ENCODE results near the gene SMIM5. TPM values are rescaled to one million over a fixed set of nuclear protein-coding genes. Genes with fewer than 3 reads are reported as not detected.
A peak's percentile ranks its signal among the peaks of the same experiment; 100 is the strongest.

The SMIM5 gene
- total RNA-seq, 1 experiment from 2014 or later: 0.24 TPM

DNA sequence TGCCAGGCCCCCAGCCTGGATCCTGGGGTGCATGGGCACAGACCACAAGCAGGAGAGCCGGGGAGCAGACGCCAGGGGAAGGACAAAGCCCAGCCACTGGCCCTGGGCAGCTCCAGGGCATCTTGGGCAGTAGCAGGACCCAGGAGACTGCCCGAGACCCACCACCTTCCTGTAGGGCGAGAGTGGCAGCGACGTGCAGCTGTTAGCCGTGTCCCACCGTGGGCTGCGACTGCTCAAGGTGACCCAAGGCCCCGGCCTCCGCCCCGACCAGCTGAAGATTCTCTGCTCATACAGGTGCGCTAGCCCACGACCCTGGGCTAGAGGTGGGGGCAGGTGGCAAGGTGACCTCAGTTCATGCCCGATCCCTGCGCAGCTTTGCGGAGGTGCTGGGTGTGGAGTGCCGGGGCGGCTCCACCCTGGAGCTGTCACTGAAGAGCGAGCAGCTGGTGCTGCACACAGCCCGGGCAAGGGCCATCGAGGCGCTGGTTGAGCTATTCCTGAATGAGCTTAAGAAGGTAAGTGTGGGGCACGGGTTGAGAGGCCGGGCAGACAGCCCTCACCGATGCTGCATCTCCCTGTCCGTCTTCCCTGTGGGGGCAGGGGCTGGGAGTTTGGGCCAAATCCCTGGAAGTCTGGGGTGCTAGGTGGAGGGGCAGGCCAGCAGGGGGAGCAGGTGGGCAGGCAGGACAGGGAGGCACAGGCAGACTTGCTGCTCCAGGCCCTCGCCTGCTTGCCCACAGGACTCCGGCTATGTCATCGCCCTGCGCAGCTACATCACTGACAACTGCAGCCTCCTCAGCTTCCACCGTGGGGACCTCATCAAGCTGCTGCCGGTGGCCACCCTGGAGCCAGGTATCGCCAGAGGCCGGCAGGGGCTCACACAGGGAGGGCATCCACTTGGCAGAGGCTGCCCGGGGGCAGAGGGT lies 13.5 kb upstream of the SMIM5 start:
- Histone ChIP-seq H2AK5ac (ENCODE audit: insufficient read length, low read length) (no peak overlapping the region), H3K4ac (ENCODE audit: low read depth, low read length) (no peak overlapping the region), H2BK20ac (ENCODE audit: low read depth, low read length, poor library complexity, severe bottlenecking) (no peak overlapping the region), H3K27me3 (ENCODE audit: insufficient read depth, low read length) (no peaks in the 10 kb centered on the region; the same call in 1 of the 2 replicates), H3K14ac (ENCODE audit: insufficient read depth, low read length) (no peak overlapping the region), H2BK120ac (ENCODE audit: low read depth, low read length, poor library complexity, severe bottlenecking) (no peak overlapping the region), H3K27ac (ENCODE audit: insufficient read length, low read depth, low read length) (no peak overlapping the region), H3K9me3 (ENCODE audit: control insufficient read depth, low read depth, low read length) (no peaks in the 10 kb centered on the region), H3K9ac (ENCODE audit: extremely low read depth, insufficient read length, low read length) (no peak overlapping the region), H4K5ac (ENCODE audit: insufficient read length, low read depth, low read length) (no peak overlapping the region), H2AFZ (ENCODE audit: low read length) (no peak overlapping the region), H3K79me1 (ENCODE audit: insufficient read depth, low read depth, low read length, poor library complexity, severe bottlenecking) (no peaks in the 10 kb centered on the region), H2BK5ac (ENCODE audit: insufficient read length, low read length) (no peak overlapping the region), H3K56ac (ENCODE audit: insufficient read length, low read depth, low read length) (no peak overlapping the region), H2BK12ac (ENCODE audit: insufficient read length, low read depth, low read length) (no peak overlapping the region), H3T11ph (ENCODE audit: low read length) (no peak overlapping the region), H3K4me1 (ENCODE audit: insufficient read depth, low read length) (no peaks in the 10 kb centered on the region), H3K4me2 (ENCODE audit: insufficient read depth, insufficient read length, low read length) (no peak overlapping the region), H4K8ac (replicated peaks; ENCODE audit: insufficient read length, low read depth, low read length) (no peak overlapping the region), H3K23ac (ENCODE audit: insufficient read length, low read depth, low read length) (no peak overlapping the region), H3K79me2 (ENCODE audit: insufficient read depth, low read length) (no peaks in the 10 kb centered on the region), H3K18ac (ENCODE audit: insufficient read length, low read depth, low read length) (no peak overlapping the region), H4K91ac (ENCODE audit: insufficient read length, low read depth, low read length) (no peak overlapping the region), H2BK15ac (ENCODE audit: low read depth, low read length) (no peak overlapping the region), H4K20me1 (ENCODE audit: control insufficient read depth, insufficient read depth, insufficient read length) (no peaks in the 10 kb centered on the region), H3K23me2 (ENCODE audit: insufficient read length, low read depth, low read length, poor library complexity, severe bottlenecking) (no peaks in the 10 kb centered on the region)
- Mint-ChIP-seq H3K36me3 (ENCODE audit: insufficient read depth in 1 of 3, low read depth in 3 of 3) (no peaks in the 10 kb centered on the region), H3K4me3 (no peak overlapping the region; a peak in 1 of 5 replicates), H3K4me1 (peaks cover 0 to 5% of the 10 kb centered on the region in 2 experiments; a peak in 1 of 4 replicates), H3K27ac (no peak overlapping the region), H3K27me3 (ENCODE audit: low read depth) (peaks cover 8% of the 10 kb centered on the region), H3K9me3 (no peaks in the 10 kb centered on the region)
- DNase-seq: peak; percentile 96
- WGBS (ENCODE audit: extremely low coverage, insufficient read length, low lambda C conversion rate): no CpG with 5 or more reads among the region's 36 CpGs
- TF ChIP-seq, protein P1, sequence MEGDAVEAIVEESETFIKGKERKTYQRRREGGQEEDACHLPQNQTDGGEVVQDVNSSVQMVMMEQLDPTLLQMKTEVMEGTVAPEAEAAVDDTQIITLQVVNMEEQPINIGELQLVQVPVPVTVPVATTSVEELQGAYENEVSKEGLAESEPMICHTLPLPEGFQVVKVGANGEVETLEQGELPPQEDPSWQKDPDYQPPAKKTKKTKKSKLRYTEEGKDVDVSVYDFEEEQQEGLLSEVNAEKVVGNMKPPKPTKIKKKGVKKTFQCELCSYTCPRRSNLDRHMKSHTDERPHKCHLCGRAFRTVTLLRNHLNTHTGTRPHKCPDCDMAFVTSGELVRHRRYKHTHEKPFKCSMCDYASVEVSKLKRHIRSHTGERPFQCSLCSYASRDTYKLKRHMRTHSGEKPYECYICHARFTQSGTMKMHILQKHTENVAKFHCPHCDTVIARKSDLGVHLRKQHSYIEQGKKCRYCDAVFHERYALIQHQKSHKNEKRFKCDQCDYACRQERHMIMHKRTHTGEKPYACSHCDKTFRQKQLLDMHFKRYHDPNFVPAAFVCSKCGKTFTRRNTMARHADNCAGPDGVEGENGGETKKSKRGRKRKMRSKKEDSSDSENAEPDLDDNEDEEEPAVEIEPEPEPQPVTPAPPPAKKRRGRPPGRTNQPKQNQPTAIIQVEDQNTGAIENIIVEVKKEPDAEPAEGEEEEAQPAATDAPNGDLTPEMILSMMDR (conservative IDR thresholded peaks at IDR 0.05): peak; percentile 83

Measured in H9 (cell line).